T-cell (primary cell): ENCODE data around the gene RAB11A. TPM values are rescaled to one million over a fixed set of nuclear protein-coding genes. Genes with fewer than 3 reads are reported as not detected.

Source experiments
- ATAC-seq, 4 experiments: fragments of 200-7000 bp in 3 of 4; fragments of 150-1000 bp in 1 of 4; cut with Tn5 transposase; replicated peaks in 1 of 4; 1 replicate in 3 of 4; 2 replicates in 1 of 4; pipeline ENCODE4 v1.10.0; 2021; ENCODE audit warnings: moderate library complexity in 3 of 4, mild to moderate bottlenecking in 2 of 4, moderate number of reproducible peaks in 1 of 4
- CTCF ChIA-PET, 2 donors: fragments of 300-600 bp; sonication (Branson Sonifier 250); formaldehyde crosslinking; loops; one replicate each; lab custom pipeline; 2022; ENCODE audit warnings: antibody characterized with exemption in 2 of 2; lab: Charles Lee
- POLR2A ChIA-PET, 2 donors: fragments of 300-600 bp; sonication (Branson Sonifier 250); formaldehyde crosslinking; loops; one replicate each; lab custom pipeline; 2022; ENCODE audit warnings: antibody characterized with exemption in 2 of 2; lab: Charles Lee
- DNase-seq, 35 experiments: peaks; one replicate each; pipeline versions ENCODE4 v3.0.0 to v3.0.0-alpha.2; 2013 to 2023
- H3K27ac ChIP-seq: one replicate; pipeline ENCODE4 v1.5.1; 2013; ENCODE audit warnings: low read length
- H3K27me3 ChIP-seq, 2 experiments: replicated peaks in 1 of 2; 1 replicate in 1 of 2; 2 replicates in 1 of 2; pipeline versions ENCODE4 v1.6.1 to v1.7.0; 2013; ENCODE audit warnings: low read length in 1 of 2, mixed read lengths in 1 of 2; ENCODE audit not compliant: control insufficient read depth in 2 of 2, insufficient read depth in 2 of 2; ENCODE audit errors: extremely low read depth in 1 of 2
- H3K36me3 ChIP-seq, 2 donors: 1 replicate in 1 of 2; 2 replicates in 1 of 2; pipeline versions ENCODE4 v1.6.1 to v1.7.0; 2013; ENCODE audit warnings: low read length in 1 of 2; ENCODE audit not compliant: control insufficient read depth in 2 of 2, insufficient read depth in 1 of 2; ENCODE audit errors: extremely low read depth in 1 of 2
- H3K4me1 ChIP-seq, 2 experiments: 1 replicate in 1 of 2; 2 replicates in 1 of 2; pipeline versions ENCODE4 v1.6.1 to v1.7.0; 2013; ENCODE audit warnings: low read length in 2 of 2, mixed read lengths in 1 of 2; ENCODE audit not compliant: insufficient read depth in 2 of 2, control insufficient read depth in 1 of 2; ENCODE audit errors: extremely low read depth in 1 of 2
- H3K4me3 ChIP-seq, 2 donors: 1 replicate in 1 of 2; 2 replicates in 1 of 2; pipeline versions ENCODE4 v1.5.1 to v1.7.0; 2013; ENCODE audit warnings: mild to moderate bottlenecking in 2 of 2, low read length in 1 of 2, moderate library complexity in 1 of 2; ENCODE audit not compliant: control insufficient read depth in 1 of 2; ENCODE audit errors: extremely low read depth in 1 of 2
- H3K9me3 ChIP-seq: 2 replicates; pipeline ENCODE4 v1.7.0; 2013
- H3K27ac Mint-ChIP-seq, 2 donors: one replicate each; pipeline ENCODE4 v1.8.0; 2020 to 2021; ENCODE audit warnings: mild to moderate bottlenecking in 2 of 2, mixed read lengths in 2 of 2
- H3K27me3 Mint-ChIP-seq, 2 donors: one replicate each; pipeline ENCODE4 v1.8.0; 2021 to 2022; ENCODE audit warnings: mixed read lengths in 2 of 2
- H3K36me3 Mint-ChIP-seq: one replicate; pipeline ENCODE4 v1.8.0; 2021; ENCODE audit warnings: mixed read lengths
- H3K4me1 Mint-ChIP-seq, 3 donors: one replicate each; pipeline ENCODE4 v1.8.0; 2020 to 2022; ENCODE audit warnings: mixed read lengths in 3 of 3, mild to moderate bottlenecking in 1 of 3
- H3K4me3 Mint-ChIP-seq, 3 donors: one replicate each; pipeline ENCODE4 v1.8.0; 2020 to 2022; ENCODE audit warnings: mild to moderate bottlenecking in 3 of 3, mixed read lengths in 3 of 3, moderate library complexity in 3 of 3
- H3K9me3 Mint-ChIP-seq, 3 donors: one replicate each; pipeline ENCODE4 v1.8.0; 2020 to 2022; ENCODE audit warnings: mixed read lengths in 3 of 3
- whole genome bisulfite sequencing: methylation state at CpG from one replicate; pipeline ENCODE4 v1.1.5; 2013; ENCODE audit warnings: missing lambda C conversion rate; ENCODE audit not compliant: insufficient coverage; 5-methylcytosine and 5-hydroxymethylcytosine counted together
- total RNA-seq, 35 experiments: library from RNA in 6 of 35; stranded (reverse) in 6 of 35; fragments of 120-200 nt in 1 of 35; gene quantifications; one replicate each; pipeline versions ENCODE4 v1.2.1 to v1.2.4 and lab custom pipeline; 2013 to 2026

RAB11A gene
- total RNA-seq, 5 donors from 2014 or later (not counting 1 experiment from before 2014, with no cell fraction given), result 82.4 to 103 (median 97.5) TPM

GRCh38 chr15:65906396-65906795 is 37.1 kb downstream of the RAB11A start:
- H3K27ac Mint-ChIP-seq, result no peak overlapping the region
- peaks cover 43% of the 10 kb centered on the region for H3K36me3 Mint-ChIP-seq
- CTCF ChIA-PET, result interaction anchor here in 1 of 2 donors (0.7 kb wide), 1 partner anchor 306 kb away, joined by 9 read pairs; no protein-coding TSS in a partner anchor
- H3K9me3 ChIP-seq, result no peaks in the 10 kb centered on the region
- H3K27me3 ChIP-seq, result no peaks in the 10 kb centered on the region
- no peaks in the 10 kb centered on the region for H3K9me3 Mint-ChIP-seq
- ATAC-seq, result no peak
- H3K4me1 ChIP-seq, result no peaks in the 10 kb centered on the region
- WGBS, result no CpG with 5 or more reads among the region's 1 CpG
- peaks cover 3 to 39% of the 10 kb centered on the region in 2 donors for H3K36me3 ChIP-seq
- POLR2A ChIA-PET, result interaction anchor here in 1 of 2 donors (0.5 to 0.7 kb wide), 3 partner anchors 11 to 903 kb away, joined by 5 to 19 read pairs (median 12); no protein-coding TSS in a partner anchor
- no peak overlapping the region for H3K4me3 ChIP-seq
- no peaks in the 10 kb centered on the region for H3K27me3 Mint-ChIP-seq
- no peak overlapping the region for H3K27ac ChIP-seq
- DNase-seq, result no peak
- no peak overlapping the region for H3K4me3 Mint-ChIP-seq
- H3K4me1 Mint-ChIP-seq, result peaks cover 5 to 10% (median 8%) of the 10 kb centered on the region in 3 donors

DNA sequence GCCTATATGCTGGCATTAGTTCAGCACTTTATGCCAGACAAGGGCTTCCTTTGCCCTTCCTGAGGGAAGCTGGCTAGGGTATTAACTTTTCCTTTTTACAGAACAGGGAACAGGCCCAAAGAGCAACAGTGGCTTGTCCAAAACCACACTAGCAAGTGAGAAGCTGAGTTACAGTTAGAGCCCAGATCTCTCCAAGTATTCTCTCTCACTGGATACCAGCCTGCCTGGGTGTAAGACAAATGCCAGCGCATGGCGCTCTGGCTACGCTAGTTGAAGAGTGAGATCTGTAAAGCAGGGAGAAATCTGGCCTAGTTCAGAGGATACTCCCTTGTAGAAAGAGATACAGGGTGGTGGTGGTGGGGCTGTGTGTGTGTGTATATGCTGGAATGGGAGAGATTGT is 38.4 kb downstream of the RAB11A start:
- peaks cover 8 to 43% of the 10 kb centered on the region in 2 donors for H3K36me3 ChIP-seq
- no peak for DNase-seq
- CTCF ChIA-PET, result no interaction called here

GRCh38 chr15:65908876-65909275 is 39.6 kb downstream of the RAB11A start:
- H3K9me3 ChIP-seq, result no peaks in the 10 kb centered on the region
- no peak overlapping the region for H3K27ac ChIP-seq
- no peaks in the 10 kb centered on the region for H3K4me1 Mint-ChIP-seq
- H3K27ac Mint-ChIP-seq, result no peak overlapping the region
- no peaks in the 10 kb centered on the region for H3K9me3 Mint-ChIP-seq
- no peaks in the 10 kb centered on the region for H3K27me3 ChIP-seq
- 100% methylated on average over 4 of the region's 4 CpGs for WGBS
- H3K36me3 Mint-ChIP-seq, result peaks cover 34% of the 10 kb centered on the region
- CTCF ChIA-PET, result no interaction called here
- no peaks in the 10 kb centered on the region for H3K4me1 ChIP-seq
- no peak overlapping the region for H3K4me3 ChIP-seq
- POLR2A ChIA-PET, result no interaction called here
- no peak for ATAC-seq
- DNase-seq, result no peak
- no peaks in the 10 kb centered on the region for H3K27me3 Mint-ChIP-seq
- H3K4me3 Mint-ChIP-seq, result no peak overlapping the region
- H3K36me3 ChIP-seq, result peaks cover 8 to 37% of the 10 kb centered on the region in 2 donors

More for the DNA sequence above, 38.4 kb downstream of the RAB11A start:
- no peaks in the 10 kb centered on the region for H3K9me3 Mint-ChIP-seq
- no peaks in the 10 kb centered on the region for H3K27me3 Mint-ChIP-seq
- no peak overlapping the region for H3K27ac Mint-ChIP-seq
- Histone ChIP-seq H3K27ac (no peak overlapping the region), H3K4me3 (no peak overlapping the region), H3K4me1 (no peaks in the 10 kb centered on the region), H3K27me3 (no peaks in the 10 kb centered on the region), H3K9me3 (no peaks in the 10 kb centered on the region)
- 100% methylated on average over 1 of the region's 3 CpGs for WGBS
- H3K4me3 Mint-ChIP-seq, result no peak overlapping the region
- H3K4me1 Mint-ChIP-seq, result peaks cover 0 to 3% (median 0%) of the 10 kb centered on the region in 3 donors
- H3K36me3 Mint-ChIP-seq, result peaks cover 39% of the 10 kb centered on the region
- POLR2A ChIA-PET, result no interaction called here
- no peak for ATAC-seq

- ChIA-PET CTCF (interaction anchor here in 1 of 2 donors (0.6 kb wide), 1 partner anchor 254 kb away, joined by 3 read pairs; no protein-coding TSS in a partner anchor), POLR2A (no interaction called here)
- H3K4me3 ChIP-seq, result no peak overlapping the region
- ATAC-seq, result no peak
- H3K4me1 ChIP-seq, result no peaks in the 10 kb centered on the region
- WGBS, result no CpG with 5 or more reads among the region's 3 CpGs
- no peaks in the 10 kb centered on the region for H3K9me3 Mint-ChIP-seq
- no peak overlapping the region for H3K4me3 Mint-ChIP-seq
- DNase-seq, result no peak
- H3K4me1 Mint-ChIP-seq, result peaks cover 0 to 1% (median 0%) of the 10 kb centered on the region in 3 donors
- no peak overlapping the region for H3K27ac ChIP-seq
- no peaks in the 10 kb centered on the region for H3K9me3 ChIP-seq
- H3K27ac Mint-ChIP-seq, result no peak overlapping the region
- peaks cover 8 to 29% of the 10 kb centered on the region in 2 donors for H3K36me3 ChIP-seq
- no peaks in the 10 kb centered on the region for H3K27me3 Mint-ChIP-seq
- H3K27me3 ChIP-seq, result no peaks in the 10 kb centered on the region
- H3K36me3 Mint-ChIP-seq, result peaks cover 31% of the 10 kb centered on the region
Measured at GRCh38 chr15:65909831-65910230, 40.5 kb downstream of the RAB11A start.

- Mint-ChIP-seq H3K27me3 (no peaks in the 10 kb centered on the region), H3K27ac (no peak overlapping the region), H3K4me1 (peaks cover 0 to 6% (median 2%) of the 10 kb centered on the region in 3 donors), H3K9me3 (no peaks in the 10 kb centered on the region), H3K4me3 (no peak overlapping the region), H3K36me3 (peaks cover 27% of the 10 kb centered on the region)
- Histone ChIP-seq H3K4me1 (no peaks in the 10 kb centered on the region), H3K36me3 (peaks cover 8 to 29% of the 10 kb centered on the region in 2 donors), H3K27ac (no peak overlapping the region), H3K27me3 (no peaks in the 10 kb centered on the region), H3K4me3 (no peak overlapping the region), H3K9me3 (no peaks in the 10 kb centered on the region)
- ATAC-seq, result no peak
- POLR2A ChIA-PET, result no interaction called here
- 95% methylated on average over 4 of the region's 4 CpGs for WGBS
- CTCF ChIA-PET, result interaction anchor here in 1 of 2 donors (0.6 kb wide), 1 partner anchor 254 kb away, joined by 3 read pairs; no protein-coding TSS in a partner anchor
- DNase-seq, result no peak
Measured at GRCh38 chr15:65910341-65910740, 41.0 kb downstream of the RAB11A start.

DNA sequence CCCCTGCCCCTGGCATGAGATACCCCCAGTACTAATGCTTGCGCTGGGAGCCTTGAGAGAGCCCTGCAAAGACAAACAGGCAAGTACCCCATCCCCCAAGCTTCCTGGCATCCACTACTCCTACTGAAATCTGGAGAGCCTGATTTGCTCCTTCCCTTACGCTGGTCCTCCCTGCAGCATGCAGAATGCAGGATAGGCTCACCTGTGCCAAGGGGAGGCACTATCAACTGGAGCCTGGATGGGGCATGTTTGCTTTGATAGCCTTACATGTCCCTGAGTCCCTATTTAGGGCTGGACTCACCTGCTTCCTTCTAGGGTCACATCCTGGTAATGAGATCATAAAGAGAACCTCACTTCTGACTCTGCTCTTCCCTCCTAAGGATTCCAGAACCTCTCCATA is 42.9 kb downstream of the RAB11A start:
- Histone ChIP-seq H3K27ac (no peak overlapping the region), H3K4me1 (peaks cover 0 to 6% of the 10 kb centered on the region in 2 experiments), H3K27me3 (no peaks in the 10 kb centered on the region), H3K36me3 (peaks cover 8 to 17% of the 10 kb centered on the region in 2 donors), H3K4me3 (no peak overlapping the region), H3K9me3 (no peaks in the 10 kb centered on the region)
- 100% methylated on average over 2 of the region's 2 CpGs for WGBS
- peaks cover 15% of the 10 kb centered on the region for H3K36me3 Mint-ChIP-seq
- DNase-seq, result no peak
- POLR2A ChIA-PET, result no interaction called here
- ATAC-seq, result no peak
- no peak overlapping the region for H3K4me3 Mint-ChIP-seq
- CTCF ChIA-PET, result no interaction called here
- peaks cover 5 to 19% (median 15%) of the 10 kb centered on the region in 3 donors for H3K4me1 Mint-ChIP-seq
- no peak overlapping the region for H3K27ac Mint-ChIP-seq
- no peaks in the 10 kb centered on the region for H3K9me3 Mint-ChIP-seq
- H3K27me3 Mint-ChIP-seq, result no peaks in the 10 kb centered on the region
